Fibroblast of mammary gland (primary cell): ENCODE data around the gene CXCR5.

ENCODE experiments used
- DNase-seq: peaks from one replicate; pipeline ENCODE4 v3.0.0-alpha.2; 2010; ENCODE audit warnings: low read depth
- H3K4me3 ChIP-seq: 2 replicates; pipeline ENCODE4 v1.5.1; 2011; ENCODE audit warnings: low read depth, mild to moderate bottlenecking, low read length, moderate library complexity; ENCODE audit not compliant: control insufficient read depth
- TF ChIP-seq, protein P1 (sequence below): conservative IDR thresholded peaks from 2 replicates; pipeline ENCODE4 v1.5.1; 2011; ENCODE audit warnings: low read depth, low read length, inconsistent platforms; ENCODE audit not compliant: control insufficient read depth, insufficient read depth

CXCR5 gene

DNA sequence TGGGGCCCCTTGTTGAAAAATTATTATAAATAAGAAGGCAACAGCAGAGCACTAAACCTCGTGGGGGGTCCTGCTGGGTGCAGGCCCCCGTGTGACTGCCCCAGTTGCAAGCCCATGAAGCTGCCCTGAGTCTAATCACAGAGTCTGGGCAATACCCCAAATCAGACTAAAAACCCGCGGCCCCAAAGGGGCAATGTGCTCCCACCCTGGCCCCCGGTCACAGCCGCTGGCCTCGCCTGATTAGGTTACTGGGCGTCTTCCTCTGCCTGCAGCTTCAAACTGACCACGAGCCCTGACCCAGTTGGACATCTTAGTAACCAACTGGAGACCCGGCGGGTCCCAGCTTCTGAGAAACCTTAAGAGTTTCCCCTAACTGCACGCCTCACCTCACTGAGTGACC is 1.6 kb downstream of the CXCR5 start:
- TF ChIP-seq, protein P1, sequence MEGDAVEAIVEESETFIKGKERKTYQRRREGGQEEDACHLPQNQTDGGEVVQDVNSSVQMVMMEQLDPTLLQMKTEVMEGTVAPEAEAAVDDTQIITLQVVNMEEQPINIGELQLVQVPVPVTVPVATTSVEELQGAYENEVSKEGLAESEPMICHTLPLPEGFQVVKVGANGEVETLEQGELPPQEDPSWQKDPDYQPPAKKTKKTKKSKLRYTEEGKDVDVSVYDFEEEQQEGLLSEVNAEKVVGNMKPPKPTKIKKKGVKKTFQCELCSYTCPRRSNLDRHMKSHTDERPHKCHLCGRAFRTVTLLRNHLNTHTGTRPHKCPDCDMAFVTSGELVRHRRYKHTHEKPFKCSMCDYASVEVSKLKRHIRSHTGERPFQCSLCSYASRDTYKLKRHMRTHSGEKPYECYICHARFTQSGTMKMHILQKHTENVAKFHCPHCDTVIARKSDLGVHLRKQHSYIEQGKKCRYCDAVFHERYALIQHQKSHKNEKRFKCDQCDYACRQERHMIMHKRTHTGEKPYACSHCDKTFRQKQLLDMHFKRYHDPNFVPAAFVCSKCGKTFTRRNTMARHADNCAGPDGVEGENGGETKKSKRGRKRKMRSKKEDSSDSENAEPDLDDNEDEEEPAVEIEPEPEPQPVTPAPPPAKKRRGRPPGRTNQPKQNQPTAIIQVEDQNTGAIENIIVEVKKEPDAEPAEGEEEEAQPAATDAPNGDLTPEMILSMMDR, result no peak
- no peak overlapping the region for H3K4me3 ChIP-seq
- DNase-seq, result no peak

DNA sequence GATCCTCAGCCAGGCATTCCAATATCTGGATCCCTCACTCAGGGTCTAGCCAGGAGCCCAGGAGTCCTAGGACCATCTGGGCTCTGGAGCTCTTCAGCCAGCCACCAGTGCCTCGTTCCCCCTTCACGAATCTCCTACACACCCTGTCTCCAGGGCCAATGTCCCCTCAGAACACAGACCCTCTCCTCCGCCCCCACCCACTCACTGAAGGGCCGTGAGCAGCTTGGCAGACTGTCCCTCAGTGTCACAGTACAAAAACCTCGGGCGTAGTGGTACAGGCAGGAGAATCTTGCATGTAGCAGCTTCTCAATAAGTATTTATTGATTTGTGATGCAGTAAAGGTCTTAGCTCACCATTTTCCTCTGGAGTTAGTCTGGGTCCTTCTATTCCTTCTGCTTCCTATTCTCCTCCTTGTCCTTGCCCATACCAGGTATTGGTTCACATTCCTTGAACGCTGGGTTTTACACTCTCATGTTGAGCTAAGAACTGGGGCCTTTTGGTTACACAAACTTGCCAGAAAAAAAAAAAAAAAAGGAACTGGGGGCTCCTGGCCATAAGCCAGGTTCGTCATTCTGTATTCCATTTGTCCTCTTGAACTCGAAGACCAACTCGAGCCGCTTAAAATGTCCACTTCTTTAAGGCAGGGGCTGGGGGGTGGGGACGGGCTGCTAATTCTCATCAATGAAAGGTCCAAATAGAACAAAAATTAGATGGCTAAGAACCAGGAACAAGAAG is 2.3 kb downstream of the CXCR5 start:
- TF ChIP-seq, protein P1, result no peak
- no peak for DNase-seq
- H3K4me3 ChIP-seq, result no peak overlapping the region

DNA sequence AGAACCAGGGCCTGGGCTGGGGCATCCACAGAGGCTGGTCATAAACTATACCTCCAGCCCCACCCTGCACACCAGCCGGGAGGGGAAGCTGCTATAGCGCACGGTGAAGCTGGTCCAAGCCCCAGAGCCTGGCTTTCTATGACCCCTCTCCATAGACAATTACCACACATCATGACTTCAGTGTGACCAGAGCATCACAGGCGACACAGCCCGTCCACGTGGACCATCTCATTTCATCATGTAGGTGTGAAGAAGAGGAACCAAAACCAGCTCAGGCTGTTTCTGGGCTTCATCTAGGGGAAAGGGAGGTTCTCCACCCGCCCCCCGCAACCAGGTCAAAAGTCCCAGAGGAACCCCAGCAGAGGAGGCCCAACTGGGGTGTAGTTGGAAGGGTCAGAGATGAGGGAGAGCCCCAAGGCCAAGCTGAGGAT is 3.0 kb downstream of the CXCR5 start:
- no peak overlapping the region for H3K4me3 ChIP-seq
- TF ChIP-seq, protein P1, result no peak
- DNase-seq, result no peak

DNA sequence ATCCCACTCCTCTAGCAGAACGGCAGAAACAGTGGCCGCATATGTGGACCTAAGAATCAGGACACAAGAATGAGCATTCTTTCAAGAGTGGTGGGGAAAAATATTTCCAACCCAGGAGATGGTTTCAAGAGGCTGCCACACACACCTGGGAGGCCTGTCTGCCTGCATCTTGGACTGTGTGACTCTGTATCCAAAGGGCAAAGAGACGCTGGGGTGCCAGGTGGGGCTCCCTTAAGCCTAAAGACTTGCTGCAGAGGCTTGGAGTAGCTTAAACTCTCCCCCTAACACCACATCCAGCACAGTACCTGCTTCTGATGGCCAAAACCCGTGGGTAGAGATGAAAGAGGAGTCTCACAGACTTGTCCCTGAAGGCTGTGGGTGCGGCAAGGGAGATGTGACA is 3.5 kb downstream of the CXCR5 start:
- DNase-seq, result no peak
- no peak overlapping the region for H3K4me3 ChIP-seq
- TF ChIP-seq, protein P1, result no peak

DNA sequence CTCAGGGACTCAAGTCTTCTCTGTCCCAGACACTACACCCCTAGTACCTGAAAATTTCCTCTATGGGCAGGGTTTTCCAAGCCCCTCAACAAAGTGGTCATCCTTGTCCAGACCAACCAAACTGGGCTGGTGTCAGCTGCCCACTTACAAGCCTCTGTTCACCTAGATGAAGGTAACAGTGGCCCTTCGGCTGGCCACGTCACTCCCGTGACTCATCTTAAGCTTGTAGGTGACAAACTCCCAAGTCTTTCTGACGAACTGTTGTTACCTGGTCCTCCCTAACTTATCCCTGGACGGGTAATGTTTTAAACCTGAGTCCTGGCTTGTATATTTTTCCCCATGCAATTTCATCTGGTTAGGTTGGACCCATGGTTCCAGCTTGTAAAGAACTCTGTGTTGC is 4.7 kb downstream of the CXCR5 start:
- DNase-seq, result no peak
- no peak overlapping the region for H3K4me3 ChIP-seq
- TF ChIP-seq, protein P1, result no peak

DNA sequence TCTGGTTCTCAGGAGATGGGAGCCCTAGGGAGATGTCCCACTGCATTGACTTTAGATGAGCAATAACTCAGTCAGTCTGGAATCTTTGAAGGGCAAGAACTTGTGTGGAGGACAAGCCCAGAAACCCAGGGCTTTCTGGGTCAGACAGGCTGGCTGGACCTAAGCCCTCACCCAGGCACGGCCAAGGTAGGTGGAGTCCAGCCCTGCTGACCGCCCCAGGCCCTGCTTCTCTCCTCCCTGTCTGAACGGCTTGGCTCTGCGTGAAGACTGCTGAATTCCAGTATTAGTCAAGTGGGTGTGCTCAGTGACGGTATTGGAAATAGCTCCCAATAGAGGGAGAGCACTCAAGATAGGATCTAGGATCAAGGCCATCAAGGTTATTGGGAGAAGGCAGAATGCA is 6.1 kb downstream of the CXCR5 start:
- no peak overlapping the region for H3K4me3 ChIP-seq
- TF ChIP-seq, protein P1, result no peak
- DNase-seq, result peak; percentile 73
